ENCODE measurements around the gene TRMT10A.

DNA sequence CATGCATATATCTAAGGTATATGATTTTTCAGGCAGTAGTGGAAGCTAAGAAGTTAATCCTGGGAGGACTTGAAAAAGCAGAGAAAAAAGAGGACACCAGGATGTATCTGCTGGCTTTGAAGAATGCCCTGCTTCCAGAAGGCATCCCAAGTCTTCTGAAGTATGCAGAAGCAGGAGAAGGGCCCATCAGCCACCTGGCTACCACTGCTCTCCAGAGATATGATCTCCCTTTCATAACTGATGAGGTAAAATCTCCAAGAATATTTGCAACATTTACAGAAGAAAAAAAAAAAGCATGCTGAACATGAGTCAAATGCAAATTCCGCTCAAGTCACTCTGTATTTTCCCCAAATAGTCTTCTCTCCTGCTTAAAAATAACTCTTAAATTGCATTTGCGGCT, 42.9 kb upstream of the TRMT10A start:
- TF ChIP-seq POLR2A (IDR thresholded peaks at IDR 0.05) (no peak), CTCF (IDR thresholded peaks at IDR 0.05) (no peak), POLR2AphosphoS5 (IDR thresholded peaks at IDR 0.05) (no peak)
